ENCODE measurements around the gene PLEKHG2.
"Not testable (repeated sequence)": the region's sequence is repeated elsewhere in the genome, so short reads cannot be mapped to it uniquely, and the experiment has no call there.

The PLEKHG2 gene

DNA sequence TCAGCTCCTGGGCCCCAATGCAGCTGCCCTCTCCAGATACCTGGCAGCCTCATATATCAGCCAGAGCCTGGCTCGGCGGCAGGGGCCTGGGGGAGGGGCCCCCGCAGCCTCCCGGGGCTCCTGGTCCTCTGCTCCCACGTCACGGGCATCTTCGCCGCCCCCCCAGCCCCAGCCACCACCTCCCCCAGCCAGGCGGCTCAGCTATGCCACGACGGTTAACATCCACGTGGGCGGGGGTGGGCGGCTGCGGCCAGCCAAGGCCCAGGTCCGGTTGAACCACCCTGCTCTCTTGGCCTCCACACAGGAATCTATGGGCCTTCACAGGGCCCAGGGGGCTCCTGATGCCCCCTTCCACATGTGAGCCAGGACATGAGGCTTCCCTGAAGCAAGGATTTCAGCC is 12.5 kb downstream of the PLEKHG2 start:
- no peak for DNase-seq

DNA sequence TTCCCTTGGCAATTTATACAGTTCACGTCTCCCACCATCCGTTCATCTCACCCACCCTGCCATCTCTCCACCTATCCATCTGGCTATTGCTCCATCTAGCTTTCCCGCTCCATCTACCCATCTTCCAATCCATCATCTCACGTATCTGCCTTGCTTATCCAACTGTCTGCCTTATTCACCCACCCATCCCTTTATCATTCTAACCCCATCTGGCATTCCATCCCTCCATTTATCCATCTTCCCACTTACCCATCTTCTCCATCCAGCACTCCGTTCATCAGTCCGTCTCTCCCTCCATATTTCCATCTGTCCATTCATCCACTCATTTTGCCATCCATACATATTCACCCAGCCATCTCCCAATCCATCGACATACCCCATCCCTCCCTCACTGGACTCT is 13.3 kb downstream of the PLEKHG2 start:
- no peak for DNase-seq

DNA sequence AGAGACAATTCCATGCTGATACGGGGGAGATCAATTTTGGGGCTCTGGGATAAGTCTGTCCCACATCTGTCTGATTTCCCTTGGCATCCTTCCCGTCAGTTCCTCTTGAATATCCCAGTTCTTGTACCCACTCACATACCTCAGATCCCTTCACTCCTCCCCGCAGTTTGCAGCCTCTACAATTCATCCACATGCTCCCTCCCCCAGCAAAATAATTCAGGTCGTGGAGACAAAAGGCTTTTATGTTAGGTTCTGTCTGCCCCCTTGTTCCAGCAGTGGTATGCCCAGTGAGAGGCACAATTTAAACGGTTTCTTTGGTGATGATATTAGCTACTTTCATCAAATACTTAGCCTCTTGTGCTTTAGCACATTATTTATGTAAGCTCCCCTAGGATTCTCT is 13.7 kb downstream of the PLEKHG2 start:
- no peak for DNase-seq

DNA sequence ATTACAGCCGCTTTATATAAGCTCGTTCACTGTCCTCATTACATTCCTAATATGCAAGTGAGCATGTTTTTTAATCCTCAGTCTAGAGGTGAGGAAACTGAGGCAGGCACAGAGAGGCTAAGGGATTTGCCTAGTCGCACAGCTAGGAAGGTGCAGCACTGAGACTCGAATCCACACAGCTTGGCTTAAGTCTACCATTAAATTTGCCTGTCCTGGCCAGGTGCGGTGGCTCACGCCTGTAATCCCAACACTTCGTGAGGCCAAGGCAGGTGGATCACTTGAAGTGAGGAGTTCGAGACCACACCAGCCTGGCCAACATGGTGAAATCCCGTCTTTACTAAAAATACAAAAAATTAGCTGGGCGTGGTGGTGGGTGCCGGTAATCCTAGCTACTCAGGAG is 15.2 kb downstream of the PLEKHG2 start:
- DNase-seq = no peak

DNA sequence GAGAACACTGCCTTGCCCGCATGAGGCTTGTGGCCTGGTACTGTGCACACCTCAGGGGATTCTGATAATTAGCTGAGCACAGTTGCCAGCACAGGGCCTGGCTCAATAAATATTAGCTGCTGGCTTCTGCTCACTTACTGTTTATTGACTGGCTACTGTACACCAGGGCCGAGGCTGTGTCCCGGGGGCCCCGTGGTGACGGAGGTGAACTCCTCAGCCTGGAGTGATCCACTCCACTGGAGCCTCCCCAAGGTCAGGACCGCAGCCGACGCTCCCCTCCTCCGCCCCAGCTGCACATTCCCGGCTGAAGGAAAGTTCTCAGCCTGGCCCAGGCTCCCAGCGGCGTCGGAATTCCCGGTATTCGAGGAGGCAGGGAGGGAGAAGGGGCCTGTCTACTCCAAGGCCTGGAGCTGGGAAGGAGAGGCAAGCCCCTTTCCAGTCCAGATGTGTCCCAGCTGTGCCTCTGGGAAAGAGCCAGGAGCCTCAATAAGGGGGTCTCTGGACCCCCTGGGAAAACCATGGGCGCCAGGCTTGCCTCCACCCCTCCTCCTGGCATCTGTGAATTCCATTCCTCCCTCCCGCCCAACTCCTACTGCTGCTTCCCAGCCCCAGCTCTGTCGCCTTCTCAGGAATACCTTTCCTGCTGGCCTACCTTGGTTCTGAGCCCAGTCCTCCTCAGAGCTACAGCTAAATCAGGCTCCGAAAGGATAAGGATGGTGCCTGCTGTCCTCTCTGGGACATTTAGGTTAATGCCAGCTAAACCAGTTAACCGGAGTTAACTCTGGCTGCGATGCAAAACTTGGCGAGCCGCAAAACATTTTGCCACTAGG is 16.0 kb downstream of the PLEKHG2 start:
- DNase-seq = no peak

DNA sequence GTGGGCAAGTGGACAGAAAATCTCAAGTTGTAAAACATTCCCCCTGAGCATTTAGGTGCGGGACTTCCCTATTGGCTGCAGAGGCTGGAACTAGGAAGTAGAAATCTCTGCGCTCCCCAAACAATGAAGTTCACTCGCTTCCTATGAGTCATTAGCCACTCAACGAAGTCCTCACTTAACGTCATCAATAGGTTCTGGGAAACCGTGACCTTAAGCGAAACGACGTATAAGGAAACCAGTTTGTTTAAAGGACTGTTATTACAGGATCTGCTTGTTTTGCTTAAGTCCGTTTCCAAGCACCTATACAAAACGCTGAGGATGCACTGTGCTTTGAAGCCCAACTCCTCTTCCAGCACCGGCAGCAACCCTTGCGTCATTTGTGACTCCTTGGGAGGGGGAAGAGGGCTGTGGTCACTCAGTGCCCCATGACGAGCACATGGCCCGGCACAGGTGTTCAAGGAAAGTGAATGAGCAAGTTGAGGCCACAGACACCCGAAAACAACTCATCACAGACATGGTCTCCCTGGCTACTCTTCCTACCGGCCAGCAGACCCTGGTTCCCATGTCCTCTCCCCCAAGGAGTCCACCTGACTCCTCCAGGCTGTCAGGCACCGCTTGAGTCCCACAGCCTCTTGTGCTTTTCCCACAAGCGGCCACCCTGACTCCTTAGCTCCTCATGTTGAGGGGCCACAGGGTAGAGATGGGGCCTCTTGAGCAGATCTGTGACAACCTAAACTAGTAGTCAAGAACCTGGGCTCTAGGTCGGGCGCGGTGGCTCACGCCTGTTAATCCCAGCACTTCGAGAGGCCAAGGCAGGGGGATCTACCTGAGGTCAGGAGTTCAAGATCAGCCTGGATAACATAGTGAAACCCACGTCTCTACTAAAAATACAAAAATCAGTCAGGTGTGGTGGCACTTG is 18.5 kb downstream of the PLEKHG2 start:
- DNase-seq = peak; percentile 88

DNA sequence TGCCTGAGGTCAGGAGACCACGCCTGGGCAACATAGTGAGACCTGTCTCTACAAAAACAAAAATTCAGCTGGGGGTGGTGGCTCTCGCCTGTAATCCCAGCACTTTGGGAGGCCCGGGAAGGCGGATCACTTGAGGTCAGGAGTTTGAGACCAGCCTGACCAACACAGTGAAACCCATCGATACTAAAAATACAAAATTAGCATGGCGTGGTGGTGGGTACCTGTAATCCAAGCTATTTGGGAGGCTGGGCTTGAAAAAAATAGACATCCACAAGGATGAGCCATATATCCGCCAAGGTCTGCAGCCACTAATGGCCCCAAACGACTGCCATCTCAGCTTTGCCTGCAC is 20.2 kb downstream of the PLEKHG2 start:
- no peak for DNase-seq

DNA sequence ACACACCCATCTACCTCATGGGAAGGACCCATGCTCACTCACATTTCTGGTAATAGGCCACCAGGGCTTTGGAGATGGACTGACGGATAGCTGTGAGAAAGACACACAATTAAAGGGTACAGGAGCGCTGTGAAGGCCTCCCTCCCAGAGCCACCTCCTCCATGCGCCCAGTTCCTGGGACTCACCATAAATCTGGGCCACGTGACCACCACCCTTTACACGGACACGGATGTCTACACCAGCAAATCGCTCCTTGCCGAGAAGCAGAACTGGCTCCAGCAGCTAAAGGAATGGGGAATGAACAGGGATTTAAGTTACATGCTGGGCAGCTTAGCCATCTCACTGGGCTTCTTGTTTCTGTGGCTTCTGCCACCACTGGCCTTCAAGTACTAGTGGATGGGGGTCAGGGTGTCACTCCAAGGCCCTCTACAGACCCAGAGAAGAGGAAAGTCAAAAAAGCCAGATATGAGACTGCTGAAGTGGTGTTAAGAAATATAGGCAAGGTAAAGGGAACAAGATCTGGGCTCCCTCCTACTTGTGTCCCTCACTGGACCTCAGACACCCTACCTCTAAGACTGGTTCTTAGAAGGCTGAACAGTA is 21.1 kb downstream of the PLEKHG2 start:
- no peak for DNase-seq

DNA sequence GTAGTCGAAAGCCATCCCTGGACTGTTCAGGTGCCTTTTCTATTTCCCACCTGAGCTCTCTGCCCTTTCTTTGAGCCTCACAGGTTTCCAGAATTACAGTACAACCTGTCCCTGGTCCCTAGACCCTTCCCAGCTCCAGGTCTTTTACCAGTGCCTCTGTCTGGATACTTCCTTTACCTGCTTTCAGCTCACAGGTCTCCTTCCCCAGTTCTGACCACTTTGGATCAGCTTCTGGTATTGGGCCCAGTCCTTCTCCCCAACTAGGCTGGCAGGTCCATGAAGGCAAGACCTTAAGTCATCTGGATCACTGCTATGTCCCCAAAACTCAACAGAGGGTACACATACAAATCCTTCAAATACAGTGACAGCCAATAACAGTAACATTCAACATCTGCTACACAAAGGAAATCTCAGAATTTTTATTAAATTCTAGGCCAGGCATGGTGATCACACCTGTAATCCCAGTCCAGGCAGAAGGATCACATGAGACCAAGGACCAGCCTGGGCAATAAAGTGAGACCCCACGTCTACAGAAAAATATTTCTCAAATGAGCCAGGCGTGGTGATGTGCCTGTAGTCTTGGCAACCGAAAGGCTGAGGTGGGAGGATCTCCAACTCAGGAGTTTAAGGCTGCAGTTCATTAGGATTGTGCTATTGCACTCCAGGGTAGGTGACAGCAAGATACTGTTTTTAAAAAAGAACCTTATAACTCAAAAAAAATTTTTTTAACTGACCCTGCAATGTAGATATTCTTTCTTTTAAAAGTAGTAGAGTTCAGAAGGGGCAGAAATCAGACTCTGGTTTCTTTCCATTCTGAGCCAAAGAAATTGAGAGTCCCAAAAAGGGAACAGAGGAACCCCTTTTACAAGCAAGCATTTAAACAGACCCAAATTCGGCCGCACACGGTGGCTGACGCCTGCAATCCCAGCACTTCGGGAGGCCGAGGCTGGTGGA is 21.9 kb downstream of the PLEKHG2 start:
- DNase-seq = no peak

DNA sequence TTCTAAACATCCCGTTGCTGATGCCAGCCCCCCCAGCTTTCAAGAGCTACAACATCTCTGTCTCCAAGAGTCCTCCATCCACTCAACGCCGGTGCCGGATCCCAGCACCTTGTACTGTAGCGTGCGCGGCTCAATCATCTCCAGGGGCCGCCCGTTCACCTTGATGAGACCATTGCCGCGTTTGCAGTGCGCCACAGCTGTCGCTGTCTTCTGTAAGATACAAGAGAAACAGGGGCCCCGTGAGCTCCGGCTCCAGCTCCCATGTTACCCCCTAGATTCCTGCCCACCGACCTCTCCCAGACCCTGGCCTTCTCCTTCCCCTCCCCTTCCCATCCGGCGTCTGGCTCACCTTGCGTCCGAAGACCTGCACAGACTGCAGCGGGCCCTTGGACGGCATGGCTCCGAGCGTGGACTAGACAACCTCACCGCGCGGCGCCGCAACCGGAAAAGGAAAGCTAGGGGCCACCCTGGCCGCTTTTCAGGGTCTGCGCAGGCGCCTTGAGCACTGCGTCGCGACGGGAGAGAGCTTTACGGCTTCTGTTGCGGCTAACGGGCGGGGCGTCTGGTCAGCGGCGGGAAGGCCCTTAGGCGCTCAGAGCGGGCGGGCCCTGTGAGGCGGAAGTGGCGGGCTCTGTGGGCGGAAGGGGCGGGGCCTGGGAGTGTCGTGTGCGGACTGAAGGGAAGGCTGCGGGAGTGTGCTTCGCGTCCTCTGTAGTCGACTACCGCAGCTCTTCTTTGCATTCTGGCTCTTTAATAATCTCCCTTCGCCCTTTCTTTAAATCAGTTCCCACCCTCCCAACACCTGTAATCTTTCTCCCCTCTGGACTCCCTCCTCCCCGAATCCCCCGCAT is 23.3 kb downstream of the PLEKHG2 start, which contains the start of gene RPS16:
Gene RPS16, minus strand, starts transcription at position 451 of the 851 bp plus-strand sequence. Its CDS starts 54 bp downstream, at position 397.
- peak; percentile 73 for DNase-seq

DNA sequence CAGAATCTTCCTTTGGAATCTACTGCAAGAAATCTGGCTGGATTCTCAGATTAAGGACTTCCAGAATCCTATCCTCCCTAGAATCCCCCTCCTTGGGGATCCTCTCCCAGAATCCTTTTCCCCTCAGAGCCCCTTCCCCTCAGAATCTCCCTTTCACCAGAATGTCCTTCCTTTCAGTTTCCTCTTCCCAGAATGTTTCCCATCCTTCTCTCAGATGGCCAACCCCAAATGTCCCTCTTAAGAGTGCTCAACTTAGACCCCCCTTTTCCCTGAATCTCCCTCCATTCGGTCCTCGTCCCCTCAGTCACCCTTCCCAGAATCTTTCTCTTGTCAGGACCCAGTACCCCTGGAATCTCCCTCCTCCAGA is 23.9 kb downstream of the PLEKHG2 start:
- DNase-seq = no peak

DNA sequence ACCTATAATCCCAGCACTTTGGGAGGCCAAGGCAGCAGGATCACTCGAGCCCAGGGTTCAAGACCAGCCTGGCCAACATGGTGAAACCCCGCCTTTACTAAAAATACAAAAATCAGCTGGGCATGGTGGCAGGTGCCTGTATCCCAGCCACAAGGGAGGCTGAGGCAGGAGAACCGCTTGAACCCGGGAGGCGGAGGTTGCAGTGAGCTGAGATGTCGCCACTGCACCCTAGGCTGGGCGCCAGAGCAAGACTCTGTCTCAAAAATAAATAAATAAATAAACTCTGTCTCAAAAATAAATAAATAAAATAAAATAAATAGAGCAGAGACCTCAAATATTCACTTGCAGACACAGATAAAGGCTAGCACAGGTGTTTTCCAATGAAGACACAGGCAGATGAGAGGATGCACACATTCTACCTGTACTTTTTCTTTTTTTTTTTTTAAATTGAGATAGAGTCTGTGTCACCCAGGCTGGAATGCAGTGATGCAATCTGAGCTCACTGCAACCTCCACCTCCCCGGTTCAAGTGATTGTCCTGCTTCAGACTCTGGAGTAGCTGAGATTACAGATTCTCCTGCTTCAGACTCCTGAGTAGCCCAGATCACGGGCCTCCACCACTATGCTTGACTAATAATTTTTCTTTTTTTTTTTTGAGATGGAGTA is 25.9 kb downstream of the PLEKHG2 start:
- DNase-seq = no peak

DNA sequence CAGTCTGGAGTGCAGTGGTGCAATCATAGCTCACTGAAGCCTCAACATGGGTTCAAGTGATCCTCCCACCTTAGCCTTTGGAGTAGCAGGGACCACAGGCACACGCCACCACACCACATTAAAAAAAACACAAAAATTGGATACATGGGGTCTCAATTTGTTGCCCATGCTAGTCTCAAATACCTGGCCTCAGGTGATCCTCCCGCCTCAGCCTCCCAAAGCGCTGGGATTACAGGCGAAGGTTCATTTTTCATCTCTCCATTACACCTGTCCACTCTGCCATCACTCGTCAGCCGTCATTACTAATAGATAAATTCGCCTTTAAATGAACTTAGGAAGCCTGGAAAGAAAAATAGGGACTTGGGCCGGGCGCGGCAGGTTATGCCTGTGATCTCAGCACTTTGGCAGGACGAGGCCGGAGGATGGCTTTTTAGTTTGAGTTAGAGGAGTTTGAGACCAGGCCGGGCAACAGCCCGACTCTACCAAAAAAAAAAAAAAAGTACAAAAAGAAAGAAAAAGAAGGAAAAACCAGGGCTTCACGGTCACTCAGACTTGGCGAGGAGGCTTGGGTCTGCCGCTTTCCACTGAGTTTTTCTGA is 32.2 kb downstream of the PLEKHG2 start:
- DNase-seq = no peak

DNA sequence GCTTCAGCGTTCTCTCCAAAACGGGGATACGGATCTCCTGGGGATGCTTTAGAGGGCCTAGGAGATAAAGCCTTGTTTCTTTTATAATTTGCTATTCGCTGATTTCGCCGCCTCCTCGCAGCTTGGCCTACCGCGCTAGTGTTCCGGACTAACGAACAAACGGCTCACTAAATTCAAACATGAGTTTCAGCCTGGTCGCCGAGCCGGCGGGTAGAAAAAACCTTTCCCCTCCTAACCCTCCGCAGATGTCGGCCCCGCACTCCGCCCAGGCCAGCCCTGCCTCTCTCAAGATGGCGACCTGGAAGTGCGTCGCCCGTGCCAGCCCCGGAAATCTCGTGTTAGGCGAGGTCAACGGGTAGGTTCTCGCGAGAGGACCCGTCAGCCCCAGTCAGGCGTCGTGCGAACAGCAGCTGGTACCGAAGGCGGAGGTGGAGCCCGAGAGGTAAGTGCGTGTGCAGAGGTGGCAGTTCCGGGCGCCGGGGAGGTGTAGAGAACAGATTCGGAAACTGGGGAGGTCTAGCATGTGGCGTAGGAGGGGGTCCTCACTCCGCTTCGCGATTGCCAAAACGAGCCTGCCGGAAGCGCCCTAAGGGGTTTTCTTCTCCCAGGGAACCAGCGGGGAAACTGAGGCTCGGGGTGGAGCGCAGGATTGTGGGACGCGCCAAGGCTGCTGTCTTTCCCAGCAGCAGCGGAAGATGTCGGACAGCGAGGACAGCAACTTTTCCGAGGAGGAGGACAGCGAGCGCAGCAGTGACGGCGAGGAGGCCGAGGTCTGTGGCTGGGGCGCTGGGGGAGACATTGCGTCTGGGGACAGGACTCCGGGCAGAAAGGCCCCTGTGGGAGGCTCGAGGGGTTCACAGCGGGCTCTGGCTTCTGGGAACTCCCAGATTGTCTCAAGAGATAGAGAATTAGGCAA is 33.0 kb downstream of the PLEKHG2 start, which contains the start of gene SUPT5H:
Gene SUPT5H, plus strand, starts transcription at position 387 of the 916 bp plus-strand sequence. Its CDS starts 309 bp downstream, at position 696.
- DNase-seq = peak; percentile 61

DNA sequence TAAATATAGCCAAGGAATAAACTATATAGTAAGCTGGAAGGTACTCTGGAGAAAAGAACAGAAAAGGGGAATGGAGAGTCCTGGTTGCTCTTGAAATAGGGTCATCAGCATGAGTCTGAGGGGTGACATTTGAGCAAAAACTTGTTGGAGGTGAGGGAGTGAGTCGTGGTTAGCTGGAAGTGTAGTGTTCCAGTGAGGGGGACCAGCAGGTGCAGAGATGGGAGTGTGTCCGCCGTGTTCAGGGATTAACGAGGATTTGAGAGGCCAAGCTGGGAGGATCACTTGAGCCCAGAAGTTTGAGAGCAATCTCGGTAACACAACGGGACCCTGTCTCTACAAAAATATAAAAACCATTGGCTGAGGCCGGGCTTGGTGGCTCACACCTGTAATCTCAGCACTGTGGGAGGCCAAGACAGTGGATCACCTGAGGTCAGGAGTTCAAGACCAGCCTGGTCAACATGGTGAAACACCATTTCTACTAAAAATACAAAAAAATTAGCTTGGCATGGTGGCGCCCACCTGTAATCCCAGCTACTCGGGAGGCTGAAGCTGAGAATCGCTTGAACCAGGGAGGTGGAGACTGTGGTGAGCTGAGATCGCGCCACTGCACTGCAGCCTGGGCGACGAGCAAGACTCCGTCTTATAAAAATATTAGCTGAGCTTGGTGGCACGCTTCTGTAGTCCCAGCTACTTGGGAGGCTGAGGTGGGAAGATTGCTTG is 34.1 kb downstream of the PLEKHG2 start:
- no peak for DNase-seq

DNA sequence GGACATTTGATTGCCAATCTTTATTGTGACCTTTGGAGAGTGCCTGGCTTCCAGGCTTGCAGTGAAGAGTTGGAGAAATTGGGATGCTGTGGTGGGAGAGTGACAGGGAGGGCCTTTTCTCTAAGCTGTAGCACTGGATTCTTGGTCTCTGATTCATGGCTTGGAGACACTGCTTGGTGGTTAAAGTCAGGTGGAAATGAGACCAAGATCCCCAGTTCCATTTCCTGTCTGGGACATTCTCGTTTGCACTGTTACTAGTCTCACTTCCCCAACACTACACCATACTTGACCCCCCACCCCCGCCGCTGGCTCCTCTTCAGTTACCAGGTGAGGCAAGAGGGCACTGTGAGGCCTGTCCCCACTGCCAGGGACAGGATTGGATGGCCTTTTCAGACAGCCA is 35.8 kb downstream of the PLEKHG2 start:
- no peak for DNase-seq

DNA sequence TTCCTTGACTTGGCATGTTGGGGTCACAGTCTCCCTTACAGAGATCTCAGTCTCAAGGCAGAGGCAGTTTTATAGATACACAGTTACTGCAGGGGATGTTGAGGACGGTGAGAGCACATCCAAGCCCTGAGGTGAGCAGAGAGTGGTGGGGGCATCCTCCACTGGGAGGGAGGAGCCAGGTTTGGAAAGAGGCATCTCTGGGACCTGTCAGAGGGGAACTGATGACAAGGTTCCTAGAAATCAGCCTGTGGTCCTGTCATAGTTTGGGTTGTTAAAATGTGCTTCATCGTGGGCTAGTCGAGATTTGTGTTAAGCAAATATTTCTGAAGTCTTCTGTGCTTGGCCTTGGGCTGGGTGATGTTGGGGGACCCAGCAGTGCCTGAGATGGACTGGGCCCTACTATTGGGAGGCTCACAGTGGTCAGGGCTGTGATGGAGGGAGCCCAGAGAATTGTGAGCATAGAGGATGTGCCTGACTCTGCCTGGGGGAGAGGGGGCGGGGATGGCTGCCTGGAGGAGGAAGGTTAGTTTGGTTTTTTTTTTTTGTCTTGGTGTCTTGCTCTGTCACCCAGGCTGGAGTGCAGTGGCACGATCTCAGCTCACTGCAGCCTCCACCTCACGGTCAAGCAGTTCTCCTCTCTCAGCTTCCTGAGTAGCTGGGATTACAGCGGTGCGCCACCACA is 36.8 kb downstream of the PLEKHG2 start:
- DNase-seq = no peak

DNA sequence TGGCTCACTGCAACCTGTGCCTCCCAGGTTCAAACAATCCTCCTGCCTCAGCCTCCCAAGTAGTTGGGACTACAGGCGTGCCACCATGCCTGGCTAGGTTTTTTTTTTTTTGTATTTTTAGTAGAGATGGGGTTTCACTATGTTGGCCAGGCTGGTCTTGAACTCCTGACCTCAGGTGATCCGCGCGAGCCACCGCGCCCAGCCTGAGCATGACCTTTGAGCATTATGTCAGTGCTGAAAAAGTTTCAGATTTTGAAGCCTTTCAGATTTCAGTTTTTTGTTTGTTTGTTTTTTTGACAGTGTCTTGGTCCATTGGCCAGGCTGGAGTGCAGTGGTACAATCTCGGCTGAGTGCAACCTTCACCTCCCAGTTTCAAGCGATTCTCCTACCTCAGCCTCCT is 38.8 kb downstream of the PLEKHG2 start:
- not testable (repeated sequence) for DNase-seq
